GOT3 (cell line): ENCODE data around the gene BCAS4.
"Not testable (repeated sequence)": the region's sequence is repeated elsewhere in the genome, so short reads cannot be mapped to it uniquely, and the experiment has no call there.

ENCODE experiments used
- DNase-seq: peaks from one replicate; lab custom pipeline; 2025; ENCODE audit warnings: mixed read lengths; lab: John Stamatoyannopoulos, UW

BCAS4 gene

GRCh38 chr20:50771419-50772080, 23.3 kb upstream of the BCAS4 start:
- DNase-seq, result not testable (repeated sequence)

DNA sequence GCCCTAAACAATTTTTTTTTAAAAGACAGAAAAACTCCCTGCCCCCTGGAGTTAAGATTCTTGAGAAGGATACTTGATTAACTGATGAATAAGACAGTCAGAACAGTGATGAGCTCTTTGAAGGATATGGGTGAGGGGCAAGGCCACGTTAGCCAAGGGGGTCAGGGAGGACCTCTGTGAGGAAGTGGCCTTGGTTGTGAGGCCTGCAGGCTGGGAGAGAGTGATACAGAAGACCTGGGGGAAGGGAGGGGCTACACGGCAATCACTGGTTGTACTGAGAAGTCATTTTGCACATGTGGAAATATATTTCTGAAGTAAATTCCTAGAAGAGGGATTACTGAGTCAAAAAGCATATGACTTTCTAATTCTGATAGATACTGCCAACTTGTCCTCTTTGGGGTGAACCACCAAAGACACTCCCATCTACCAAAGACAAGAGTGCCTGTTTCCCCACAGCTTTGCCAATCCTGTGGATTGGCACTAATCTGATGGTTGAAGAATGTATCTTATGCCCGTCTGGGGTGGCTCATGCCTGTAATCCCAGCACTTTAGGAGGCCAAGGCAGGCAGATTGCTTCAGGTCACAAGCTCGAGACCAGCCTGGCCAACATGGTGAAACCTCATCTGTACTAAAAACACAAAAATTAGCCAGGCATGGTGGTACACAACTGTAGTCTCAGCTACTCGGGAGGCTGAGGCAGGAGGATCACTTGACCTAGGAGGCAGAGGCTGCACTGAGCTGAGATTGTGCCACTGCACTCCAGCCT, 22.3 kb upstream of the BCAS4 start:
- no peak for DNase-seq

DNA sequence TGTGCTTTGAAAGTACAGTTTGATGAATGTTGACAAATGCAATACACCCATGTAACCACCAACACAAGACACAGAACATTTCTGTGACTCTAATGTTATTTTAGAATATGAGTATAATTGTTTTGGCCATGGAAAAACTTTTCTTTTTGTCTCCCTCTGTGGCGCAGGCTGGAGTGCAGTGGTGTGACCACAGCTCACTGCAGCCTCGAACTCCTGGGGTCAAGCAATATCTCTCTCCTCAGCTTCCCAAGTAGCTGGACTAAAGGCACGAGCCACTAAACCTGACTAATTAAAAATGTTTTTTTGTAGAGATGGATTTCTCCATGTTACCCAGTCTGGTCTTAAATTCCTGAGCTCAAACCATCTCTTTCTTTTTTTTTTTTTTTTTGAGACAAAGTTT, 20.3 kb upstream of the BCAS4 start:
- DNase-seq, result no peak

GRCh38 chr20:50776122-50776817, 18.6 kb upstream of the BCAS4 start:
- no peak for DNase-seq

- no peak for DNase-seq
These were observed 17.5 kb upstream of the BCAS4 start for GRCh38 chr20:50777373-50777772.

- not testable (repeated sequence) for DNase-seq
These were observed 15.9 kb upstream of the BCAS4 start for GRCh38 chr20:50778994-50779393.

- no peak for DNase-seq
These were observed 11.5 kb upstream of the BCAS4 start for GRCh38 chr20:50783390-50783789.

GRCh38 chr20:50783903-50784302, 11.0 kb upstream of the BCAS4 start:
- no peak for DNase-seq

DNA sequence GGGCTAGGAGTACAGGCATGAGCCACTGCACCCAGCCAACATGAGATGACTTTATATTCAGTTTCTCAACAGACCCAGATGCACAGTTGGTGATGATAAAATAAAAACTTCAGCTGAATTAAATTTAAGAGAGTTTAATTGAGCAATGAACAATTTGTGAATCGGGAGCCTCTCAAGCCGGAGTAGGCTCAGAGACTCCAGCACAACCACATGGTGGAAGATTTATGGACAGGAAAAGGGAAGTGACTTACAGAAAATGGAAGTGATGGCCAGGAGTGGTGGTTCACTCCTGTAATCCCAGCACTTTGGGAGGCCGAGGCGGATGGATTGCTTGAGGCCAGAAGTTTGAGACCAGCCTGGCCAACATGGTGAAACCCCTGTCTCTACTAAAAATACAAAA, 10.4 kb upstream of the BCAS4 start:
- DNase-seq, result no peak

DNA sequence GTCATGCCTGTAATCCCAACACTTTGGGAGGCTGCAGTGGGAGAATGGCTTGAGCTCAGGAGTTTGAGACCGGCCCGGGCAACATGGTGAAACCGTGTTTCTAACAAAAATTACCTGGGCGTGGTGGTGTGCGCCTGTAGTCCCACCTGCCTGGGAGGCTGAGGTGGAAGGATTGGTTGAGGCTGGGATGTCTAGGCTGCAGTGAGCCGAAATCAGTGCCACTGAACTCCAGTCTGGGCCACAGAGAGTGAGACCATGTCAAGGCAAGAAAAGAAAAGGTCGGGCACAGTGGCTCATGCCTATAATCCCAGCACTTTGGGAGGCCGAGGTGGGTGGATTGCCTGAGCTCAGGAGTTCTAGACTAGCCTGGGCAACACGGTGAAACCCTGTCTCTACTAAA, 8.2 kb upstream of the BCAS4 start:
- DNase-seq, result no peak

DNA sequence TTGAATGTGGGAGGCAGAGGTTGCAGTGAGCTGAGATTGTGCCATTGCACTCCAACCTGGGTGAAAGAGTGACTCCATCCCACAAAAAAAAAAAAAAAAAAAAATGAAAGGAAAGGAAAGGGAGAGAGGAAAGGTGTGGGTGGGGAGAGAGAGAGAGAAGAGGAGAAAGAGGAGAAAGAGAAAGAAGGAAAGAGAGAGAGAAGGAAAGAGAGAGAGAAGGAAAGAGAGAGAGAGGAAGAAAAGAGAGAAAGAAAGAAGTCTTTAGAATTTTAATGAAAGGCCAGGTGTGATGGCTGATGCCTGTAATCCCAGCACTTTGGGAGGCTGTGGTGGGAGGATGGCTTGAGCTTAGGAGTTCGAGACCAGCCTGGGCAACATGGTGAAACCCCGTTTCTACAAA, 7.7 kb upstream of the BCAS4 start:
- no peak for DNase-seq

DNA sequence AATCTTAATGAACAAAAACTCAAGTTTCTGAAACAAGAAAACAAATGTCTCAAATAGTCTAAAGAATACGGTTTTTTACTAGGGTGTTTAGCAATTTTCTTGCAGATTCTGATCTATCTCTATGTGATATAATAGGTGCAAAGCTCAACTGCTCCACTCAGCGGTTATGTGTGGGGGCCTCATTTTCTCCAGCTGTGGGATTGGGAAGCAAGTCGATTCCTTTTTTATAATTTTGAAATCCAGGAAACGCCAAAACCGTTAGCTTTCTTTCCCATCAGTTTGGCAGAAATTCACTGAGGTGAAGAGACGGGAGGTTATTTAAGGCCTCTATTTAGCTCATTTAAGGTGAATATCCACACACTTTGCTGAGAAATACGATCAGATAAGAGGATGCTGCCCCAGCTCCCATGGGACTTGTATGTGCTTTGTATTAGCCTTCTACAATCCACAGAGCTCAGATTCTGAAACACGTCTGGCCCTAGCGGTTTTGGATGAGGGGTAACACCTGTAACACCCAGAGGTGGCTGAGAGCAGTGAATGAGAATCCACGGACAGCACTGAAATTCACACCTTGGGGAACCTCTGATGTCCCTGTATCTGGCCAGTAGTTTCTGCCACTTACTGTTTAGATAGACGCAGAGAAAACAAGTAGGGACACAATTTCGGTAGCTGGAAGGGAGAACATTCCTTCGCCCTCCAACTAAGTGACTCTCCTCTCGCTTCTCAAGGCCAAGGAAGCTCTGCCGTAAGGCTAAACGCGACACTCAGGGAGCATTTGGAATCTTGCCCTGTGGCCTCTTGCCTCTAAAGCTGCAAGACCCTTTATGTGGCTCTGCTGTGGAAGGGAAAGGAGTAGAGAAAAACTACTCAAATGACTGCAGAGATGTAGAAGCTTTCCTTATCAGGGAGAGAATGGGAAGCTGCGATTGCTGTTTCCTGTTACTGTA, 6.5 kb upstream of the BCAS4 start:
- peak; percentile 30 for DNase-seq

DNA sequence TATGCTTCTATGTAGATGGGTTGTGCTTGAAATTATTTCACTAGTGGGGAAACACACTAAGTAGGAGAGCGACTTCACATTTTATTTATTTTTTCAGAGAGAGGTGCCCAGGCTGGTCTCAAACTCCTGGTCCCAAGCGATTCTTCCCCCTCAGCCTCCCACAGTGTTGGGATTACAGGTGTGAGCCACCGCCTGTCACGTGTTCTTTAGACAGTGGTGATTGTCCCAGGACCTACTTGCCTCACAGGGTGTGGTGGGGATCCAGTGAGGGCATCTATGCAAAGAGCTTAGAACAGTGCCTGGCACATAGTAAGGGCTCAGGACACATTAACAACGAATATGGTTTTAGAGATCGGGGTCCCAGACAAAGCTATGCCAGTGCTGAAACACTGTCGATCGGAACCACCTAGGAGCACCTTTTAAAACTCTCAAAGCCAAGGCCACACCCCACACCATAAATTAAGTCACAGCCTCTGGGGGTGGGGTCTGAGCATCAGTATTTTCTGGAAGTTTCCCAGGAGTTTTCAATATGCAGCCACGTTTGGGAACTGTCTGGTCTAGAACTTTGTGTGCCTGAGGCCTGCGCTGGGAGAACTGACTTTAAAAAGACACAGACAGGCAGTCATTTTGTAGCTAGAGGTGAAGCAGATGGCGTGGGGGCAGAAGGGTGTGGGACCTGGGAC, 4.8 kb upstream of the BCAS4 start:
- no peak for DNase-seq

- peak; percentile 87 for DNase-seq
These were observed 4.1 kb upstream of the BCAS4 start for GRCh38 chr20:50790651-50791277.

DNA sequence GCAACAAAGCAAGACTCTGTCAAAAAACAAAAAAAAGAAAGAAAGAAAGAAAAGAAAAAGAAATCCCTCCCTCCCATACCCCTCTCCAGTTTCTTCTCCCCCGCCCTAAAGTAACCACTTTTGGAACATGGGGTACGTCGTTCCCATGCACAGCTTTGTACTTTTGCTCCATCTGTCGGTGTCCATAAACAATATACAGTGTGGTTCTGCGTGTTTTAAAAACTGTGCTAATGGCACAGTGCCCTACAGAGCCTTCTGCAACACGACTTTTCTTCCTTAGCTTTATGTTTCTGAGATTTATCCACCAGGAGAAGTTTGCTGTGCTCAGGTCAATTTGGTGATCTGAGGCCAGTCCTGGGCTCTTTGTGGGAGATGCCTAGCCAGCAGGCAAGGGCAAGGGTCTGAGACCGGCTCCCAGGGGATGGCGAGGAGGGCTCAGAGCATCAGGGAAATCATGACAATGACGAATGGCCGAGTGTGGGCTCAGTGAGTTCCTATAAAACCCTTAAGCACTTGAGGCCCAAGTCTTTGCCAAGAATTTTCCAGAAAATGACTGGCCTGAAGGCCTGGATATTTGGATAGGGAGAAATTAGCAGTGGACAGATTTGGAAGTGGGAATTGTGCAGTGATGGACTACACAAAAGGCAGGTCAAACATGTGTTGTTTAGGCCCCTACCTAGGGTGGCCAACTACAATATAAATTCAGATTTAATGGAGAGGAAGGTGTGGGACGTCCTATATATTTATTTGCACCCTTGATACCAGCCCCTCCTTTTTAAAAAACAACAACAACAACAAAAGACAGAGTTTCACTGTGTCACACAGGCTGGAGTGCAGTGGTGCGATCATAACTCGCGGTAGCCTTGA, 1.9 kb upstream of the BCAS4 start:
- no peak for DNase-seq

DNA sequence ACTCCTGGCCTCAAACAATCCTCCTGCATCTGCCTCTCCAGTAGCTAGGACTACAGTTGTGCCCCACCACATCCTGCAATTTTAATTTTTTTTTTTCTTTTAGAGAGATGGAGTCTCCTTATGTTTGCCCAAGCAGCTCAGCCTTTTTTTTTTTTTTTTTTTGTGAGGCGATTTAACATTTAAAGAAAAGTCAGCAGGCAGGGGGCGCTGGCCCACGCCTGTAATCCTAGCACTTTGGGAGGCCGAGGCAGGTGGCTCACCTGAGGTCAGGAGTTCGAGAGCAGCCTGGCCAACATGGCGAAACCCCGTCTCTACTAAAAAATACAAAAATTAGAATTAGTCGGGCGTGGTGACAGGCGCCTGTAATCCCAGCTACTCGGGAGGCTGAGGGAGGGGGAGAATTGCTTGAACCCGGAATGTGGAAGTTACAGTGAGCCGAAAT, 1.3 kb upstream of the BCAS4 start:
- not testable (repeated sequence) for DNase-seq

- DNase-seq, result no peak
These were observed 548 bp upstream of the BCAS4 start for GRCh38 chr20:50794181-50794845.

- no peak for DNase-seq
These were observed 2.3 kb downstream of the BCAS4 start for GRCh38 chr20:50797142-50797541.

GRCh38 chr20:50798650-50799049, 3.8 kb downstream of the BCAS4 start:
- no peak for DNase-seq
